Occipital lobe (tissue), 2 donors: ENCODE results near the gene SLC4A2. TPM values are rescaled to one million over a fixed set of nuclear protein-coding genes. Genes with fewer than 3 reads are reported as not detected.
"Not testable (repeated sequence)": the region's sequence is repeated elsewhere in the genome, so short reads cannot be mapped to it uniquely, and the experiment has no call there.

Experiments used
- DNase-seq: peaks from one replicate; lab custom pipeline; 2025; lab: John Stamatoyannopoulos, UW
- total RNA-seq: library from RNA; depleted of rRNA; stranded (reverse); fragments of >200 nt; gene quantifications from one replicate; pipeline ENCODE4 v1.2.3, GENCODE V29; 2014

The SLC4A2 gene
- total RNA-seq, 1 donor from 2014 or later, result 13.7 TPM

GRCh38 chr7:151024435-151025056, 34.8 kb upstream of the SLC4A2 start, which contains the start of gene ATG9B:
ATG9B (minus strand) TSS chr7:151024494; CDS start chr7:151024423, 71 bp downstream.
- no peak for DNase-seq

DNA sequence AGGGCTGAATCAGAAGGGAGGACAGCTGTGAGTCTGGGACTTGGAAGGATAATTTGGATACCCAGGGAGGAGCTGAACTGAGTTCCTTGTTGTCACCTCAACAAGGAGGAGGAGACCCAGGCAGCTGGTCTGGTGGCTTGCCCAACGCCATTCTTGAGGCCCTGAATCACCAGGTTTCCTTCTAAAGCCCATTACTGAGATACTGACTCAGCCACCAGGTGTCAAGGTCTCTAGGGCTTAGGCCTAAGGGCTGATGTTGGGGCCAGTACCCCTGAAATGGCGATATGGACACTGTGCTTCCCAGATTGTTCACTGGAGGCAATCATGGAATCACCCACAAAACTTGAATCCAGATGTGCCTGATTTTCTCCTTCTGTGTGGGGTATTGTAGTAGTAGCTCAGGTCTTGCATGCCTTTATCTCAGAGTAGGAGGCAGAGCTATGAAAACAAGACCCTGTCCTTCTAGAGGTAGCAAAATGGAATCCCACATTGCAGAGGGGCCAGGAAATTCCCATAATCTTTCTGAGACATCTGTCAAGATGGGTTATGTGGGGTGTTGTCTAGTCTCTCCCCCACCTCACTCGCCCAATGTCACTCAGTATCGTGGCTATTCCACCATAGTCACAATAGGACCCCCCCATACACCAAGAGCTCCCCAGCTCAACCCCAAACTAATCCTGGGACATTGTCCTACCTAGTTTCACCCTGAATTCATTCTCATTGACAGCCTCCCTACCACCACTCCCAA, 33.3 kb upstream of the SLC4A2 start:
- no peak for DNase-seq

GRCh38 chr7:151026771-151027727, 32.3 kb upstream of the SLC4A2 start:
- not testable (repeated sequence) for DNase-seq

GRCh38 chr7:151027728-151028130, 31.7 kb upstream of the SLC4A2 start:
- DNase-seq, result not testable (repeated sequence)

DNA sequence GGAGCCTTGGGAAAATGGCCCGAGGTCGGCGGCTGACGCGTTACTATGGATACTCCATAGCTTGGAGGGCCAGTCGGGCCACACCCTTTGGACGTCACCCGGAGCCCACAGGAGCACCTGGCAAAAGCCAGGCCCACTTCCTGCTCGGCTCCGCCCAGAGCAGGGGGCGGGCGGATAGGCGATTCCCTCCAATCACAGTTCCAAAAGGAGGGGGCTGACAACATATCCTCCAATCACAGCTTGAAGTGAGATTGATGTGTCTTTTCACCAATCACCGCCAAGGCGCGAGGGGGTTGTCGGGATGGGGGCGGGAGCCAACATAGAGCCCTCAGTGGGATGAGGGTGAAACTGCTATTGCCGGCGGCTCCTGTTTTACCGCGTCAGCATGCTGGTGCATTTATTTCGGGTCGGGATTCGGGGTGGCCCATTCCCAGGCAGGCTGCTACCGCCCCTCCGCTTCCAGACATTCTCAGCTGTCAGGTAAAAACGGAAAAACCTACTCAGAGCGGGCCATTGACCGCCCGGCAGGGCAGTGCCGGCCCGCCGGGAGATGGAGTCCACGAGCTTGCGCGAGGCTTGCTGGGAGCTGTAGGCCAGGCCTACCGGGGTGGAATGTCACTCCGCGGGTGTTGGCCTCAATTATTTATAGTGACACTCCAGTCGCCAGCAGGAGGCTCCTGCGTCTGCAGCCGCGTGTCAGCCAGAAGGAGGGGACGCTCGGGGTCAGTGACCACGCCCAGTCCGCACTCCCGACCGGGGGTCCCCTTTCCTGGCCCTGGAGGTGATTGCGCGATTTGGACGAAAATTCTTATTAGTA, 31.1 kb upstream of the SLC4A2 start, which contains the start of gene ABCB8:
Gene ABCB8 (plus strand): TSS at position 320 of the 817 bp plus-strand sequence. CDS start 66 bp downstream, at position 386.
- peak; percentile 97 for DNase-seq

- DNase-seq, result no peak
These were observed 30.4 kb upstream of the SLC4A2 start for GRCh38 chr7:151028948-151029501.

- no peak for DNase-seq
These were observed 28.4 kb upstream of the SLC4A2 start for GRCh38 chr7:151031011-151031410.

- no peak for DNase-seq
These were observed 26.2 kb upstream of the SLC4A2 start for GRCh38 chr7:151032936-151033863.

DNA sequence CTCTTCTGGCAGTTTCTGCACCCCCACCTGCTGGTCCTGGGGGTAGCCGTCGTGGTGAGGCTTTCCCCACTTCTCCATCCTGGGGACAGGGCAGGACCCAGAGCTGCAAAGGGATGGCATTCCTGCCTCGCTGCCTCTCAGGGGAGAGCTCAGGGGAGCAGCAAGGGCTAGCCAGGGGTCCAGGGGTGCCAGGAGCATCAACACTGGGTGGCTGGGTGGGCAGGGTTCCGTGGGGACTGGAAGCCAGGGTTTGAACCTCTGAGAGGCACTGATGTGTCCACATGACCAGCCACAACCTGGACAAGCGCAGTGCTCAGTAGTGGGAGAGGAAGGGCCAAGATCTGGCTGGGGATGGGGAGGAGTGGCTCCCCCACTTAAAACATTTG, 25.5 kb upstream of the SLC4A2 start:
- DNase-seq, result no peak

- DNase-seq, result no peak
These were observed 24.9 kb upstream of the SLC4A2 start for GRCh38 chr7:151034312-151035025.

- DNase-seq, result no peak
These were observed 24.2 kb upstream of the SLC4A2 start for GRCh38 chr7:151035026-151035717.

- DNase-seq, result no peak
These were observed 23.5 kb upstream of the SLC4A2 start for GRCh38 chr7:151035902-151036301.

DNA sequence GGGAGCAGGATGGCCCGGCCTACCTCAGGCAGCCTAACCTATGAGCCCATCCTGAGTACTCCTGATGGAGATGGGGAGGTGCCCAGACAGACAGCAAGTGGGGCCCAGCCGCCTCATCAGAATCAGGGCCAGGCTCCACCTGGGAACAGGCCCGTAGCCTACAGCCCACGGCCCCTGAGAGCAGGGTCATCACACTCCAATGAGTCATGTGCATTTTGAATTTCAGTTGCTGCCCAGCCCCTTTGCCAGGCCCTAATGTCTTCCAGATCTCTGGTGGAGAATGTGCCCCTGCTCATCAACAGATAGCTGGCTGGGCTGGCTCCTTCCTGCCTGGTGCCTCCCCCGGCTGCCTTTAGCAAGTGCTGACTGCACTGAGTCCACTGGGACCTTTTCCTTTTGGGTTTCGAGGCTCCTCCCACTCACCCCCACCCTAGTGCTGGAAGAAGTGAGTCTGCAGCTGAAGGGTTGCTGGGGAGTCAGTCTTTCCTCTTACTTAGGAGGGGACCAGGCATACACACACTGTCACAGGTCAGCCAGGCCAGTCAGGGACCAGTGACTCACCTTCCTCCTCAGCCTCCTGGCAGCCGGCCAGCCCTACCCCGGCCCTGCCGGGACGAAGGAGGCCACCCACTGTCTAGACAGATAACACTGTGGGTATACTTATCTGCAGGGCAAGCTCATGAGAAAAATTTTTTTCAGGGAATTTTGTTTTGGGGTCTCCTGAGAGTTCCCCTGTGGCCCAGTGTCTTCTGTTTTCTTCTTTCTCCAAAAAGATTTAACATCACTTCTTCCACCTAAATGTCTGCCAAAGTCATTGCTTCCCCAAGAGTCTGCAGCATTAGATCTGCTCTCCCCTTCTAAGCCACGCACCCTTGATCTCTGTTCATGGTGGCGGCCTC, 20.2 kb upstream of the SLC4A2 start:
- DNase-seq, result peak; percentile 39

DNA sequence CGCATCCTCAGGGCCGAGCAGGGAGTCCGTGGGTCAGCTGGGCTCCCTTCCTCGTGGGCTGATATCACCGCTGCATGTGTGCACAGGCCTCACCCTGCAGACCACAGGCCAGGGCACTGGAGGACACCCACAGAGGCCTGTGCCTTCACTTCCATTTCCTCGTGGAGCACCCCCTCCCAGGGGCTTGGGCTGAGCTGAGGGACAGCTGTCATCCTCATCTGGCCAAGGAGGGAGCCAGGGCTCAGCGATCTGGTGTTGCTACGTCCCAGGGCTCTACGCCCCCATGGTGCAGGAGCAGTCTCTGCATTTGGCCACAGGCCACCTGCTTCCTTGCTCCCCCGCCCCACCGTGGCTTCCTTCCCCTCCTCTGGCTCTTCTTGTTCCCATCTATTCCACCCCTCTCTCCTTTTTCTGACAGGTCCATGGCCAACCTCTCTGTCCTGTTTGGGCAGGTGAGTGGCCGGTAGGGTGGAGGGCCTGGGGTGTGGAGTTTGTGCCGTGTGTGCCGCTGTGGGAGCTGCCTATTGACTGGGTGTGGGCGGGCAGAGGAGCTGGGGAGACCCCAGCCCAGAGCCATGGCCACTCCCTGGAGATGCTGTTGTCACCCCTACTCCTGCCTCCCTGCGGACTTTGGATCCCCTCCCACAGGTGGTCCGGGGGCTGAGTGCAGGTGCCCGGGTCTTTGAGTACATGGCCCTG, 19.4 kb upstream of the SLC4A2 start:
- DNase-seq, result no peak

- DNase-seq, result no peak
These were observed 18.6 kb upstream of the SLC4A2 start for GRCh38 chr7:151040616-151041375.

DNA sequence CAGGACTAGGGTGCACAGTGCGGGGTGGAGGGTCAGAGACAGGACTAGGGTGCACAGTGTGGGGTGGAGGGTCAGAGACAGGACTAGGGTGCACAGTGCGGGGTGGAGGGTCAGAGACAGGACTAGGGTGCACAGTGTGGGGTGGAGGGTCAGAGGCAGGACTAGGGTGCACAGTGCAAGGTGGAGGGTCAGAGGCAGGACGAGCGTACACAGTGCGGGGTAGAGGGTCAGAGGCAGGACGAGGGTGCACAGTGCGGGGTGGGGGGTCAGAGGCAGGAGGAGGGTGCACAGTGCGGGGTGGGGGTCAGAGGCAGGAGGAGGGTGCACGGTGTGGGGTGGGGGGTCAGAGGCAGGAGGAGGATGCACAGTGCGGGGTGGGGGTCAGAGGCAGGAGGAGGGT, 15.9 kb upstream of the SLC4A2 start:
- DNase-seq, result not testable (repeated sequence)
